Breast epithelium (tissue), 4 donors: ENCODE data around the gene SCGB1D1. TPM values are rescaled to one million over a fixed set of nuclear protein-coding genes. Genes with fewer than 3 reads are reported as not detected.

ENCODE experiments used
- DNase-seq, 2 donors: peaks; one replicate each; pipeline ENCODE4 v3.0.0-alpha.2; 2019; ENCODE audit warnings: low spot score in 2 of 2
- H3K27ac ChIP-seq, 2 donors: fragments of 200-600 bp; sonication (generic) in 1 of 2; one replicate each; pipeline ENCODE4 v1.5.1; 2016 to 2019; ENCODE audit warnings: mild to moderate bottlenecking in 1 of 2
- H3K27me3 ChIP-seq, 2 donors: fragments of 200-600 bp; sonication (generic) in 1 of 2; one replicate each; pipeline versions ENCODE4 v1.5.1 to v1.6.0; 2017 to 2019; ENCODE audit warnings: control low read depth in 1 of 2, mild to moderate bottlenecking in 1 of 2
- H3K36me3 ChIP-seq: fragments of 200-600 bp; one replicate; pipeline ENCODE4 v1.5.1; 2019
- H3K4me1 ChIP-seq, 2 donors: fragments of 200-600 bp; sonication (generic); one replicate each; pipeline ENCODE4 v1.5.1; 2016 to 2019; ENCODE audit warnings: control low read depth in 1 of 2
- H3K4me3 ChIP-seq, 3 donors: fragments of 200-600 bp; sonication (generic); 1 replicate in 2 of 3; 2 replicates in 1 of 3; pipeline ENCODE4 v1.5.1; 2016 to 2019; ENCODE audit warnings: mild to moderate bottlenecking in 3 of 3, moderate library complexity in 2 of 3
- H3K9me3 ChIP-seq, 2 donors: fragments of 200-600 bp; sonication (generic) in 1 of 2; one replicate each; pipeline ENCODE4 v1.5.1; 2016 to 2019; ENCODE audit warnings: control low read depth in 1 of 2
- POLR2A ChIP-seq: fragments of 450-650 bp; IDR thresholded peaks from one replicate; pipeline ENCODE4 v1.6.1; 2016; ENCODE audit warnings: antibody characterized with exemption, mild to moderate bottlenecking, moderate library complexity
- POLR2AphosphoS5 ChIP-seq, 3 donors: sonication (generic); formaldehyde crosslinking; IDR thresholded peaks; one replicate each; pipeline ENCODE4 v1.6.1; 2017; ENCODE audit warnings: antibody characterized with exemption in 3 of 3
- intact Hi-C: fragments of 100-400 bp; cut with DNase I; formaldehyde crosslinking; loops from one replicate; pipeline ENCODE4 v1.15.1; 2023; ENCODE audit warnings: low total_unique reads
- total RNA-seq, 3 donors: library from RNA; depleted of rRNA; stranded (reverse); fragments of >200 nt; gene quantifications; one replicate each; pipeline ENCODE4 v1.1.0, GENCODE V29; 2016
- TF ChIP-seq, protein P1 (sequence below), 3 donors: fragments of 450-650 bp; IDR thresholded peaks; one replicate each; pipeline ENCODE4 v1.5.1; 2016 to 2017; ENCODE audit warnings: antibody characterized with exemption in 3 of 3, mild to moderate bottlenecking in 3 of 3, moderate library complexity in 3 of 3

SCGB1D1 gene
- total RNA-seq, 3 donors from 2014 or later, result not detected

DNA sequence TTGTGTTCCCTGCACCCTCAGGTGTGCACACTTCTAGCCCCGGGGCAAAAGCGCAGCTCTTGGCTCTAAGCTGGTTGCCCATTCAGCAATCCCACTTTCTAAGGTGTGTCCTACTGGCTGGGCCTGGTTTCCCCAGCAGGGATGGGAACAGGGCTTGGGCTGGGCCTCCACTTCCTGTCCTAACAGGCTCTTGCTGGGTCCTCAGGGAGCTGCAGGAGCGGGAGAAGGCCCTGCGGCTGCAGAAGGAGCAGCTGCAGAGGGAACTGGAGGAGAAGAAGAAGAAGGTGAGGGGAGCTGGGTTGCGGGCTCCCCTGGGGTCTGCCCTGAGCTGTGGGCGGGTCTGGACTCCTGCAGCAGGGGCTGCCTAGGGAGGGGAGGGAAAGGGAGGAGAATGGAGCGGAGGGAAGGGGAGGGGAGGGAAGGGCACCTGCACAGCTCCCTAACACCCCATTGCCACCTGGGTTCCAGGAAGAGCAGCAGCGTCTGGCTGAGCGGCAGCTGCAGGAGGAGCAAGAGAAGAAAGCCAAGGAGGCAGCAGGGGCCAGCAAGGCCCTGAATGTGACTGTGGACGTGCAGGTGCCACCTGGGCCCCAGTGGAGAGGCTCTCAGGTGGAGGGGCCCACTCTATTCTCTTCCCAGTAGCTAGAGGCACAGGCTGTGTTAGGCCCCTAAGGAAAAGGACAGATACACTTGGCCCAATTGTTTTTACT lies 41.6 kb upstream of the SCGB1D1 start:
- TF ChIP-seq, protein P1, sequence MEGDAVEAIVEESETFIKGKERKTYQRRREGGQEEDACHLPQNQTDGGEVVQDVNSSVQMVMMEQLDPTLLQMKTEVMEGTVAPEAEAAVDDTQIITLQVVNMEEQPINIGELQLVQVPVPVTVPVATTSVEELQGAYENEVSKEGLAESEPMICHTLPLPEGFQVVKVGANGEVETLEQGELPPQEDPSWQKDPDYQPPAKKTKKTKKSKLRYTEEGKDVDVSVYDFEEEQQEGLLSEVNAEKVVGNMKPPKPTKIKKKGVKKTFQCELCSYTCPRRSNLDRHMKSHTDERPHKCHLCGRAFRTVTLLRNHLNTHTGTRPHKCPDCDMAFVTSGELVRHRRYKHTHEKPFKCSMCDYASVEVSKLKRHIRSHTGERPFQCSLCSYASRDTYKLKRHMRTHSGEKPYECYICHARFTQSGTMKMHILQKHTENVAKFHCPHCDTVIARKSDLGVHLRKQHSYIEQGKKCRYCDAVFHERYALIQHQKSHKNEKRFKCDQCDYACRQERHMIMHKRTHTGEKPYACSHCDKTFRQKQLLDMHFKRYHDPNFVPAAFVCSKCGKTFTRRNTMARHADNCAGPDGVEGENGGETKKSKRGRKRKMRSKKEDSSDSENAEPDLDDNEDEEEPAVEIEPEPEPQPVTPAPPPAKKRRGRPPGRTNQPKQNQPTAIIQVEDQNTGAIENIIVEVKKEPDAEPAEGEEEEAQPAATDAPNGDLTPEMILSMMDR (IDR thresholded peaks at IDR 0.05), result no peak
- TF ChIP-seq POLR2AphosphoS5 (IDR thresholded peaks at IDR 0.05) (no peak), POLR2A (no peak)
- no peak for DNase-seq
- no peak overlapping the region for H3K27ac ChIP-seq
- no peak overlapping the region for H3K4me3 ChIP-seq
- H3K9me3 ChIP-seq, result no peaks in the 10 kb centered on the region
- intact Hi-C loops, result no loop called here
- H3K36me3 ChIP-seq, result no peaks in the 10 kb centered on the region
- no peaks in the 10 kb centered on the region for H3K4me1 ChIP-seq
- H3K27me3 ChIP-seq, result no peaks in the 10 kb centered on the region

DNA sequence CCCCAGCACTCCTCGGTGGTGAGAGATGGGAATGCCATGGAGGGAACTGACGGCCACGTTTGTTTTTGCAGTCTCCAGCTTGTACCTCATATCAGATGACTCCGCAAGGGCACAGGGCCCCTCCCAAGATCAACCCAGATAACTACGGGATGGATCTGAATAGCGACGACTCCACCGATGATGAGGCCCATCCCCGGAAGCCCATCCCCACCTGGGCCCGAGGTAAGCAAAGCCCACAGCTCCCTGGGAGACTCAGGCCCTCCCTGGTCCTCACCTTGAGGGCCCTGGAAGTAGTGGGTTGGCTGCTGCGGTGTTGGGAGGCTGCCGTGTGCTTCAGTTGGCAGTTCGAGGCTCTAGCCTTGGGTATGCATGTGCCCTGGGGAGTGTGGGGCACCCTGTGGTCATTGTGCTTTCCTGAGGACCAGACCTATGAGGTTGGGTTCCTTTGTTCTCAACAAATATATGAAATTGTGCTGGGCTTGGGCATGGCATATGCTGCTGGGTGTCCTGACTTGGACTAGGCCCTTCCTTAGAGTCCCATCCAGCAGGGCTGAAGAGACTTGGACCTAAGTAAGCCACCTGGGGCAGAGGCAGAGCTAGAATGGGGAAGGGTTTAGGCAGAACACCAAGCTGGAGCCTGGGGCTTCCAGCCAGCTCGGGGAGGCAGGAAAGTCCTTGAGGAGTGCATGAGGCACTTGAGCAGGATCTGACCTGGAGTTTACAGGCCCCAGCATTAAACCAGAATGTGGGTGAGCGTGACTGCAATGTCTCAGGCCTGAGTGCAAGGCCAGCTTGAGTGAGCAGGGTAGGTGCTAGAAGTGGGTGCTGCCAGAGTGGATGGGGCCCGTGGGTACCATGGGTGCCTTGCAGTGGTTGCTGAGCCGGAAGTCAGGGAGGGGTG lies 39.8 kb upstream of the SCGB1D1 start:
- H3K36me3 ChIP-seq, result no peaks in the 10 kb centered on the region
- H3K27ac ChIP-seq, result no peak overlapping the region
- H3K27me3 ChIP-seq, result no peaks in the 10 kb centered on the region

DNA sequence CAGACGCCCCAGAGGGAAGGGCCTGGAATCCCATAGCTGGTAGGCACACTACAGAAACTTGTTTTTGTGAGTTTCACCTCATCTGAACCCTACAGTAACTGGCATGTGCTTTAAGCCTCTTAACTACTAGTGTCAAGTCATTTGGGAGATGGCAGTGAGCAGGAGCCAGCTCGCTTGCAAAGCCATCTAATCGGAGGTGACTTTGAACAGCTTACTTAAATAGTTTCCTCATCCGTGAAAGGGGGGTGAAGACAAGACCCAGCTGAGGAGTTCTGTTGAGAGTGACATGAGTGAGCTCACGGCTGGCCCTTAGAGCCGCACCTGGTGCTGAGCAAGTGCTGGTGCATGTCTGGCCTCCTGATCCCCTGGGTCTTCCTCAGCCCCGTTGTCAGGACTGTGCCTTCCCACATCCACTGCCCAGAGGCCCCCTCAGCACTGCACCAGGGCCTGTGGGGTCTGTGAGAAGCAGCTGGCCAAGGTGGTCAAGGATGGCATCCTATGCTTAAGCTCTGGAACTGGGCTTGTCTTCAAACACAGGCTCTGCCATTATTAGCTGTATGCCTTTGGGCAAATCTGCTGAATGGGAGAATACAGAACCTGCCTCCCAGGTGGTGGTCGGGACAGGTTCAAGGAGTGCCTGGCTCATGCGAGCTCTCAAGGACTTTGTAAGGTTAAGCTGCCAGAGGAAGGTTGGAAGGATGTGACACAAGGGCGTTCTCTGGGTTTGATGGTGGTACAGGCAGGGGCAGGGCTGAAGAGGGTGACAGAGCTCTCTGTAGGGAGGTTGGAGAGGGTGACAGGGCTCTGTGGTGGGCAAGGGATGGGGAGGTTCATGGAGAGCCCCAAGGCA lies 38.9 kb upstream of the SCGB1D1 start:
- intact Hi-C loops, result no loop called here
- H3K27ac ChIP-seq, result no peak overlapping the region
- DNase-seq, result no peak
- no peaks in the 10 kb centered on the region for H3K4me1 ChIP-seq
- no peak overlapping the region for H3K4me3 ChIP-seq
- TF ChIP-seq POLR2A, result no peak
- TF ChIP-seq, protein P1 (IDR thresholded peaks at IDR 0.05), result no peak
- no peak for TF ChIP-seq POLR2AphosphoS5 (IDR thresholded peaks at IDR 0.05)
- no peaks in the 10 kb centered on the region for H3K27me3 ChIP-seq
- H3K9me3 ChIP-seq, result no peaks in the 10 kb centered on the region
- no peaks in the 10 kb centered on the region for H3K36me3 ChIP-seq

More for the DNA sequence above, 39.8 kb upstream of the SCGB1D1 start:
- Histone ChIP-seq H3K4me1 (no peaks in the 10 kb centered on the region), H3K9me3 (no peaks in the 10 kb centered on the region), H3K4me3 (no peak overlapping the region)
- no peak for DNase-seq
- TF ChIP-seq, protein P1 (IDR thresholded peaks at IDR 0.05), result no peak
- TF ChIP-seq POLR2AphosphoS5 (IDR thresholded peaks at IDR 0.05), result no peak
- TF ChIP-seq POLR2A, result no peak
- intact Hi-C loops, result no loop called here

DNA sequence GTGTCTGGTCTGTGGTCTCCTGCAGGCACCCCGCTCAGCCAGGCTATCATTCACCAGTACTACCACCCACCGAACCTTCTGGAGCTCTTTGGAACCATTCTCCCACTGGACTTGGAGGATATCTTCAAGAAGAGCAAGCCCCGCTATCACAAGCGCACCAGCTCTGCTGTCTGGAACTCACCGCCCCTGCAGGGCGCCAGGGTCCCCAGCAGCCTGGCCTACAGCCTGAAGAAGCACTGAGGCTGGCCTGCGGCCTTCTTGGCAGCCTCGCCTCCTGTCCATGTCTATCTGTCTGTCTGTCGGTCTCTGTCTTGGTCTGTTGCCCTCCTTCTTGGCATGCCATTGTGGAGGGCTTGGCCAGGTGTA lies 38.3 kb upstream of the SCGB1D1 start:
- no peak for DNase-seq
- Histone ChIP-seq H3K4me3 (no peak overlapping the region), H3K4me1 (no peaks in the 10 kb centered on the region), H3K36me3 (no peaks in the 10 kb centered on the region), H3K9me3 (no peaks in the 10 kb centered on the region), H3K27ac (no peak overlapping the region), H3K27me3 (no peaks in the 10 kb centered on the region)
- TF ChIP-seq, protein P1 (IDR thresholded peaks at IDR 0.05), result no peak
- TF ChIP-seq POLR2A, result no peak
- TF ChIP-seq POLR2AphosphoS5 (IDR thresholded peaks at IDR 0.05), result no peak
- intact Hi-C loops, result no loop called here
